Forelimb muscle (tissue), 1 donor: ENCODE measurements around the gene HSD17B8. TPM values are rescaled to one million over a fixed set of nuclear protein-coding genes. Genes with fewer than 3 reads are reported as not detected.

Experiments used
- DNase-seq: peaks from one replicate; pipeline ENCODE4 v3.0.0-alpha.2; 2013; ENCODE audit warnings: low read depth
- polyA plus RNA-seq: library from polyadenylated mRNA; unstranded; fragments of 120-200 nt; gene quantifications from one replicate; pipeline ENCODE4 v1.2.1, GENCODE V29; 2013; ENCODE audit not compliant: insufficient read length

HSD17B8 gene
- polyA plus RNA-seq: 11.6 TPM

DNA sequence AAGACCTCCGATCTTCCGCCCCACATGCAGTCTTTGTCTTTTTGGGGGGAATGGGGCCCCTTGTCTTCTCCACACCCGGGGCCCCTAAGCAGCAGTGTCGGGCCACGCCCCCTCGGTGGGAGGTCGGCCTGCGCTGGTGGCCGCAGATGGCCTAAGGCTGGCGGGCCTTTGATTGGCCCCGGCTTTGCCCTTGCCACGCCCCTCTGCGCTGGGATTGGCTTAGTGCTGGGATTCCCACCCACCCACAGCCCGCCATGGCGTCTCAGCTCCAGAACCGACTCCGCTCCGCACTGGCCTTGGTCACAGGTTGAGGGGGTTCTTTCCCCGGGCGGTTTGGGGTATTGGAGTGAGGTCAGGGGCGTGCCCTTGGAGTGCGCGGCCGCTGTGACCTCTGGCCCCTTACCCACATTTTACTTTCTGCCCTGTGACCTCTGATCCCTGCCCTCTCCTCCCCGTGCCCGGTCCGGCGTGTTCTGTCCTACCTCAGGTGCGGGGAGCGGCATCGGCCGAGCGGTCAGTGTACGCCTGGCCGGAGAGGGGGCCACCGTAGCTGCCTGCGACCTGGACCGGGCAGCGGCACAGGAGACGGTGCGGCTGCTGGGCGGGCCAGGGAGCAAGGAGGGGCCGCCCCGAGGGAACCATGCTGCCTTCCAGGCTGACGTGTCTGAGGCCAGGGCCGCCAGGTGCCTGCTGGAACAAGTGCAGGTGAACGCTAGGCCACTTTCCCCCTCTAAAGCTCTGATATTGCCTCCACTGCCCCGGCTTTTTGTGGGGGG, at the start of gene HSD17B8:
TSS of gene HSD17B8 (plus strand) at position 241 of the 776 bp plus-strand sequence. CDS start at position 255, 14 bp downstream.
- DNase-seq: peak; percentile 70

DNA sequence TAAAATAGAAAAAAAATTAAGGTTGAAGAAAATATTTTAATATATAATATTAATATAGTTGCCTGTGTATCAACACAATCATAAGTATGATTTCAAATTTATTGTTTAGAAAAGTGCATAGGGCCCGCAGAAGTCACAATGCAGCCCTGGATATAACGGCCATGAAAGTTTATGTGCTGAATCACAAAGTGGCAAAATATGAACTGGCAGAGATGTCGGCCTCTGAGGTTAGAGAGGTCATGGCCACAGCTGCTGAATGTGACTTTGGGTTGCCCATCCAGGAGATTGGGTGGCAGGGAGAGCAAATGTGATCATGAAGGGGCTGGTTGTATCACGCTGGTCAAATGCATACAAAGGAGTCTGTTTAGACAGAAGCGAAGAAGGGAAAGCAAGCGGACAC, 47.9 kb upstream of the HSD17B8 start:
- no peak for DNase-seq

- DNase-seq: no peak
Observed at GRCh38 chr6:33156964-33157363, 47.5 kb upstream of the HSD17B8 start.

DNA sequence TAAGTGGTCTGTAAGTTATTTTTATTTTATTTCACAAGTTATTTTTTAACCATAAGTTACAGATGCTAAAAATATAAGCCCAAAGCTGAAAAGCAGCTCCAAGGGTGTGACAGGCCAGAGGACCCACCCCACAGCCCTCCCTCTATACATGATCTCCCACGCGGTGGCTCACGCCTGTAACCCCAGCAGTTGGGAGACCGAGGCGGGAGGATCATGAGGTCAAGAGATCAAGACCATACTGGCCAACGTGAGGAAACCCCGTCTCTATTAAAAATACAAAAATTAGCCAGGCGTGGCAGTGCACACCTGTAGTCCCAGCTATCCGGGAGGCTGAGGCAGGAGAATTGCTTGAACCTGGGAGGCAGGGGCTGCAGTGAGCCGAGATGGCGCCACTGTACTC, 44.4 kb upstream of the HSD17B8 start:
- no peak for DNase-seq

DNA sequence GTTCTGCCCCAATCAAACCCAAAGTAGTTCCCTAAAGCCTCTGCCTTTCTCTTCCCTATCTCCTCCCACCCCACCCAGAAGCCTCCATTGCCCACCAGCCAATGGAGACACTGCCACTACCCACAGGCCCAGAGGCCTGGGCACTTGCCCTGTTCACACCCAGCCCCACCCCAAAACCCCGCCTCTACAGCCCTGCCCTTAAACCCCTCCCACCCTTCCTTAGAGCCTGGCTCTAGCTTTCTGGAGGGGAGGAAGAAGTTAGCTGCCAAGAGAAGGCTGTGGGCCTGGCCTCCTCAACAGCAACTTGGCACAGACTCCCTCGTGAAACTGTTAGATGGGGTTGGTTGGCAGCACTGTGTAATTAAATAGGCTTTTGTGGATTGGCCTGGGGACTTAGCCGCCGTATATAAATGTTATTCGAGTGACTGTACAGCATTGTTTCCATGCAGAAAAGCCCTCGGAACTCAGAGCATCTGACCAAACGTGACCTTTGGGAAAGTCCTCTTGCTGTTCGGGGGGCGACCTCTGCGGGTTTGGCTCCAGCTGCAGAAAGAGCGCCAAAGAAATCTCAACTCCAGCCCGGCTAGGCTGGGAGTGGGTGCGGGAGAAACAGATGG, 43.6 kb upstream of the HSD17B8 start:
- peak; percentile 17 for DNase-seq

GRCh38 chr6:33161354-33162331, 42.8 kb upstream of the HSD17B8 start:
- no peak for DNase-seq

DNA sequence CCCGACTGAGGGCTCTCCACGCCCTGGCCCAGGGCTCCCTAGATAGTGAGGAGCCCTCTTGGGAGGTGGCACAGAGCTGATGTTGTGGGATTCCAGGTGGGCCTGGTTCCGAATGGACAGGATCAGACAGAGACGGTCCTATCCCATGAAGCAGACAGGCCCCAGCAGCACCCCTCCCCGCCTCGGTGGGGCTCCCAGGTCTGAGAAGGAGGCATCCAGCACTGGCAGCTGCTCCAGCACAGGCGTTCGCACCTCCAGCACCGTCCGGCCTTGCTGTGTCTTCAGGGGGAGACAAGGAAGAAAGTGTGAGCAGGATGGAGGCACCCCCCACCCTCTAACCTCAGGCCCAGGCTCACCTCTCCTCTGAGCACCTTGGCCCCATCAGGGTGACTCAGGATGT, 40.9 kb upstream of the HSD17B8 start:
- DNase-seq: no peak

- DNase-seq: no peak
Observed at GRCh38 chr6:33164176-33164575, 40.3 kb upstream of the HSD17B8 start.

DNA sequence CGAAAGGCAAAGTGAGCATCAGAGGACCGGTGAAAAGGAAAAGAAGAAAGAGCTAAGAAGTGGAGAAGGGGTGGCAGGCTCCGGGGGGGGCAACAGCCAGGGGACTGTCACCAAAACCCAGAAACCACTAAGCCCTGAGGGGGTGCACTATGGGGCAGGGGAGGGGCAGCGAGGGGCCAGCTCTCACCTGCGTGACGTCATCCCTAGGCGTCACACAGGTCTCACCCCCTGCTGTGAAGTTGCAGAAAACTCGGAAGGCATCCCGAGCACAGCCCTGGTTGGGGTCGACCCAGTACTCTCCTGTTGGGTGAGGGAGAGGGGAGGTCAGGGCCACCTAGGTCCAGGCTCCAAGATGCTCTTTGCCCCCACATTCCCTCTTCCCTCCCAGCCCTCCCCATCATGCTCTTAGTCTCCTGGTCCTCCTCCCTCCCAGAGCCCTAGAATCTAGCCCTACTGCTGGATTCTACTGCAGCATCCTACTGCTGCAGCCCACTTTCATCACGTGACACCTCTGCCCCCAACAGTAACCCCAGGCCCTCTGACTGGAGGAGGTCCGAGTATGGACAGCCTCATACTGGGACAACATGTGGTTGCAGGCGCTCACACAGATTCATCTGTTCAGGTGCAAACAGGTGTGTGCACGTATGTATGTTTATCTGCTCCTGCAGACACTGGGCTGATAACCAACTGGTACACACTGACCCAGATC, 39.6 kb upstream of the HSD17B8 start:
- DNase-seq: no peak

DNA sequence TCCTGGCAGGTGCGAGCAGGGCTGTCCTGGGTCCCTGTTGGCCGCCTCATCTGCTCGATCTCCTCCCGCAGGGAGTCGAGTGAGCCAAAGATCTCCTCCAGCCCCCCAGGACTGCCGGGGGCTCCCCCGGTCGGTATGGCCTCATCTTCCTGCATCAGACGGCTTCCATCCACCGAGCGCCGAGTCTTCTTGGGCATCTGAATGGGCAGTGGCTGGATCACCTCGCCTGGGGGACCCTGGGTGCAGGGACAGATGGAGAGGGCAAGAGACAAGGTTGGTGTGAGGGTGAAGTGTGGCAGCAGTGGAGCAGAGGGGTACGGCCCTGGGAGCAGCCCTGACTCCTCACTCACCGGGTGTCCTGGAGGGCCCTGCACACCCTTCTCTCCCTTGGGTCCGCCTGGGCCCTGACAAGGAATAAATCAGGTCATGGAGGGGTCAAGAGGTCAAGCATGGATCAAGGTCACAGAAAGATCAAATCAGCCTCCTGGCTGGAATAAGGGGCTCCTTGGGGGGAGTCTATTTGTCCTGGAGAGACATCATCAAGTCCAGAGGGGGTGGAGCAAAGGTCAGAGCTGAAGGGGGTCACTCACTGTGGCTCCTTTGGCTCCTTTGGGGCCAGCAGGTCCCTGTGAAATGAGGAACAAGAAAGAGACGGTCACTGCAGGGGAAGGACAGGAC, 38.7 kb upstream of the HSD17B8 start:
- DNase-seq: no peak

DNA sequence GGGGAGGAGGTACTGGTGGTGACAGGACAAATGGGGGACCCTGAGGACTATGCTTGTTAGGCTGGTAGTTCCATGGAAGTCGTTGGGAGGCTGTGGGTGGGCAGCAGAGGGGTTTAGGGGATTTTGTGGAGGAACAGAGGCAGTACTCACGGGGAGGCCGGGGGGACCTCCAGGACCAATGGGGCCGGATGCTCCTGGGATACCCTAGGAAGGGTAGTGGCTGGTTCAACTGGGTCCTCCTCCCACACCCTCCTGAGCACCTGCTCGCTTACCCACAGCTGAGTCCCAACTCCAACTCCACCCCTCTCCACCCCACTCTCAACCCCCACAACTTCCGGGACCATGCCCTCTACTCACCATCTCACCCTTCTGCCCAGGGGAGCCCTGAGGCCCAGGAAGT, 38.1 kb upstream of the HSD17B8 start:
- DNase-seq: no peak

DNA sequence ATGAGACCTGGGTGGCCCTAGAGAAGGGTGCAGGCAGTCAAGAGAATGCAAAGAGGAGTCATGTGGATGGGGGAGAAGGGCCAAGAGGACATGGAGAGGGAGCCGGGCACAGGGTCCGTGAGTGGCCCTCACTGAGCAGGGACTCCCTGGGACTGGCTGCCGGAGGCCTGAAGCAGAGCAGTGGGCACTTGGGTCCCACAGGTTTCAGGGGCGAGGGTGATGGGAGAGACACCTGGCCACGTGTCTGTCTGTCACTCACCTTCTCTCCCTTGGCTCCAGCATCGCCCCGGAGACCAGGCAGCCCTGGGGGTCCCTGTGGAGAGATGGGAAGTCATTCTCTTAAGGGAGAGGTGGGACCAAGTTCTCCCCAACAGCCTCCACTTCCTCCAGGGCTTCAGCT, 37.6 kb upstream of the HSD17B8 start:
- DNase-seq: no peak

DNA sequence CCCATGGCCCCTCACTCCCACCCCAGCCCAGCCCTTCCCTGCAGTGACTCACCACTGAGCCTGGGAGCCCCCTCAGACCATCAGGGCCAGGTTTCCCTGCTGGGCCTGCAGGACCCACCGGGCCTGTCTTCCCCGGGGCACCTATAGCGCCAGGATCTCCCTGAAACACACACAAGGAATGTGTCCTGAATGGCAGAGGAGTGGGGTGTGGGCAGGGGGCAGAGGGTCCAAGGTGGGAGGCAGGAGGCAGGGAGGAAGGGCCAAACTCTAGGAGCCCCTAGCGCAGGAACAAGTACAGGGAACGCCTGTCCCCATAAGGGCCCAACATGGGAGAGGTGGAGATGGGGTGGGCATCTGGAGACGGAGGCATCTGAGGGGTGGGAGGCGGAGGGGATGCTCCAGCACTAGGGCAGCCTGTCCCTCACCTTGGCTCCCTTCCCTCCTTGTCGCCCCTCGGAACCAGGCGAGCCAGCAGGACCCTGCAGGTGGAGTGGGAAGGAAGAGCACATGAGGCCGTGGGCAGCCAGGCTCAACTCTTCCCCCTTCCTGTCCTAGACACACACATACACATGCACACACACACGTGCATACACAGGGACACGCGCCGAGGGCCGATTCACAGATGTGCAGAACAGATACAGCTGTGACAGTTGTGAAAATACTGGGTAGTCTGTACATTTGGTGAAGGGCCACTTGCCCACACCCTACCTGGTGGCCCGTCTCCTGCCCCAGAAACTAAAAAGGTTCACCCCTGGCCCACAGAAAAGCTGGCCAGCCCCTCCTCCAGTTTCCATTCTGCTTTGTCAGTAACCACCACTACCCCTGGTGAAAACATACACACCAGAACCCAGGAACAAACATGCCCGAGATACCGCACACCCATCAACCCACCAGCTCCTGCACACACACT, 36.8 kb upstream of the HSD17B8 start:
- no peak for DNase-seq

- no peak for DNase-seq
Observed at GRCh38 chr6:33168284-33168601, 36.2 kb upstream of the HSD17B8 start.

DNA sequence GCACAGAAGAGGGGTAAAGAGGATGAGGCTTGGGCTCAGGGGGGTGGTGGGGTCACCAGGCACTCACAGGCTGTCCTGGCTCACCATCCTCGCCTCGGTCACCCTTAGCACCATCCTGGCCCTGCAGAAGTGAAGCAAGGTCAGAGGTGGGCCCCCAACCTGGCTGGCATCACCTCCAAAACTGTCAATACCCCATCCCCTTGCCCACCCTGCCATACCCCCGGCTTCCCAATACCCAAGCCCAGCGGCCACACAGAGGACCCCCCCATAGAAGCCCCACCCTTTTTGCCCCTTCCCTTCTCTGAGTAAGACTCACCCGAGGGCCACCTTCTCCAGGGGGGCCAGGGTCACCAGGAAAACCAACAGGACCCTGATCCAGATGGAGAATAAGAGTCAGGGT, 35.8 kb upstream of the HSD17B8 start:
- no peak for DNase-seq

- no peak for DNase-seq
Observed at GRCh38 chr6:33169291-33170175, 34.9 kb upstream of the HSD17B8 start.

GRCh38 chr6:33170176-33171015, 34.1 kb upstream of the HSD17B8 start:
- no peak for DNase-seq
